ENCODE measurements around the gene GPR183.

GPR183 gene

GRCh38 chr13:99290894-99291293 lies 16.3 kb downstream of the GPR183 start:
- no peak for DNase-seq

- DNase-seq, result no peak
These were observed 17.4 kb downstream of the GPR183 start for GRCh38 chr13:99289674-99290337.

DNA sequence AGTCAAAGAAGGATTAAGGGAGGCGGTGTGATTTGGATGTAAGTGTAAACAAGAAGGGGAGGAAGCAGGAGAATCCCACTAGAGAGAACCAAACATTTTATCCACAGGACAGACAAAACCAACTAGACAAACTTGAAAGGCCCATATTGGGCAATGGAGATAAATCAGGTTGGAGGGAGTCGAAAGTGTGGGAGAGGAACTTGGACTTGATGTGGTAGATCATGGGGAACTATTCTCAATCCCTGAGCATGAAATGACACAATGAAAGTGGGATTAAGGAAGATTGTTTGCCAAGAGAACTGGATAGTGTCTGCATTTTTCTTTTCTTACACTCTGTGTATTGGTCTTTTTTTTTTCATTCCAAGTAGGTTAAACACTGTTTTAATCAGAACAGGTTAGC lies 17.9 kb downstream of the GPR183 start:
- DNase-seq, result no peak

DNA sequence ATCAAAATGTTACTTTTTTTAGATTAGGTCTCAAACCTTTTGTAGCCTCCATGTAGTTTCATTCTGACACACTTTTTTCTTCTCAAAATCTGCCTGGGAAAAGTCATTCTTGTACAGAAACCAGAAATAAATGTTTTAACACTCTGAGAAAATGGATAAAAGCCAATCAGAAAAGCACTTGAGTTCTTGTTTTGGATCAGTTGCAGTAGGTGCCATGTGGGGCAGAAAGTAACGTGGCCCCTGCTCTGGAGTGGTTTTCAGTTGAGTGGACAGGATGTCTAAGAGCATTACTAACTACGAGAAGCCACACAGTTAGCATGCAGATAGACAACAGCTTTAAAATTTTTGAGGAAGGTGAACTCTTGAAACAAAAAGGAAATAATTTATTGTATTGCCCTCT lies 19.1 kb downstream of the GPR183 start:
- no peak for DNase-seq

DNA sequence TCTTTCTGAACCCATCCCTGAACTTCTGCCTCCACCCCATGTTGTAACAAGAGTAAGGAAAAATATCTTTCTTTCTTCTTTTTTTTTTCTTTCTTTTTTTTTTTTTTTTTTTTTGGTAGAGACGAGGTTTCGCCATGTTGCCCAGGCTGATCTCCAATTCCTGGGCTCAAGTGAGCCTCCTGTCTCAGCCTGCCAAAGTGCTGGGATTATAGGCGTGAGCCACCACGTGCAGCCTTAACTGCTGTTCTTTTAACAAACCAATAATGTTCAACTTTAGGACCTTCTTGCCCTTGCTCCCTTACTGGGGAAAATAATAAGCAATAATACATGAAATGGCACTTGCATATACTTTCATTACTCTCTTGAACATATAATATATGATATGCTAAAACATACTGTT lies 19.6 kb downstream of the GPR183 start:
- no peak for DNase-seq

- DNase-seq, result no peak
These were observed 21.6 kb downstream of the GPR183 start for GRCh38 chr13:99285432-99286182.

- DNase-seq, result no peak
These were observed 24.7 kb downstream of the GPR183 start for GRCh38 chr13:99282264-99283231.

DNA sequence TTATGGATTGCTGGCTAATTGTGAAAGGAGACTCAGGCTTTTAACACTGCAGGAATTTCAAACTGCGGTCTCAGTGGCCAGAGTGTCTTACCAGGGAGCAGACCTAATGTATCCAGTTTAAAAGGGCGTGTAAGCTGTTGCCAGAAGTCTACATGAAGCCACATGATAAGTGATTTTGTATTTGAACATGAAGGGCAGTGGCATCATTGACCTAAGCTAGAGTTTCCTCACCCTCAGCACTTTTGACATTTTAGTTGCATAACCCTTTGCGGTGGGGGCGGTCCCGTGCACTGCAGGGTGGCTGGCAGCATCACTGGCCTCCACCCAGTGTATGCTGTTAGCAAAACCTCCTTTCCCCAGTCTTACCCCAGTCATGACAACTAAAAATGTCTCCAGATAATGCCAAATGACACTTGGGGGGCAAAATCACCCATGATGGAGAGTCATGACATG lies 25.4 kb downstream of the GPR183 start:
- DNase-seq, result peak; percentile 95

DNA sequence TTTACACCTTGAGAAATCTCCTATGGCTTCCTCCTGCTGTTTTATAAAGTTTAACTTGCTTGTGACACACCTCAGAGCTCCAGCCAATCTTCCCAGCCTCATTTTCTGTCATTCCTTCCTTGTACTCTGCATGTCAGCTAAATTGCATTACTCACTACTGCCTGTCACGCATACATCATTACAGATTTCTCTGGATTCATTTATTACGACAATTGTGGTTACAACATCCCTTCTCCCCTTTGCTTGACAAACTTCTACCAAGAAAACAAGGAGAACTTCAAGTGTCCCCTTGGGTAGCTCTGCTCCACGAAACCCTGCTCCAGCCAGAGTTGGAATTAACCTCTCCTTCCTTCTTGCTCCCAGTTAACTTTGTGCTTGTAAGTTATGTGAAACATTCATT lies 27.0 kb downstream of the GPR183 start:
- peak; percentile 49 for DNase-seq

GRCh38 chr13:99279637-99280036 lies 27.6 kb downstream of the GPR183 start:
- no peak for DNase-seq

DNA sequence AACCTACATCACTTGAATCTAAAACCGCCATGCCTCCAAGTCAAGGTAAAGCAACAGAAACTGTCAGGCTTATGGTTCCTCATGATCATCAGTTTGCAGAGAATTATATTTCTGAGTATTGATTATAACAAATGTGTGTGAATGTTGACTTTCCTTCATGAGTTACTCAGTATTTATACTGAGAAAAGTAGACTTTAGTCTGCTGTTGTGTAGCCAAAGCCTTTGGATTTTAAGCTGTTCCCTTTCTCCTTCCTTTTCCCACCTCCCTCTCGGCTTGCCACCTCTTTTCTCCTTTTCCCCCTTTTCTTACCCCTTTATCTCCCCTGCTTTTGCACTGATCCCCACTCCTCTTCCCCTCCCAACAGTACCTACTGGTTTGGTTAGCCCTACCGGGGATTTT lies 28.4 kb downstream of the GPR183 start:
- no peak for DNase-seq

GRCh38 chr13:99278200-99278599 lies 29.0 kb downstream of the GPR183 start:
- peak; percentile 76 for DNase-seq

DNA sequence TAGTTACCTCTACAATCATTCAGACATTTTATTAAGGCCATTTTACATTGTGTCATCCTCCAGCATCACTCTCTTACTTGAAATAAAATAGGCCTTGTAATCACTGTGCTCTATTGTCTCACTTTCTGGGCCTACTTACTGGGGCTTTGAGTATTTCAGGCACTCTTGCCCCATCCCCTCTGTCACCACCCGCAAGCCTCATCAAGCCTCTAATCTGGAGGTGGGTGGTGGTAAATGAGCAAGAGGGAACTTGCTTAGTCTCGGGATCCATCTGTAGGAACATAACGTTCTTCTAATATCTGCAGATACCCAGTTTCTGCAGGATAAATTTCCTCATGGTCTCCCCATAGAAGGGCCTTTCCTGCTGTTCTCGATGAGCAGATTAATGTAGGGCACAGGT lies 29.6 kb downstream of the GPR183 start:
- DNase-seq, result peak; percentile 90

GRCh38 chr13:99276706-99277105 lies 30.5 kb downstream of the GPR183 start:
- no peak for DNase-seq

- DNase-seq, result peak; percentile 33
These were observed 32.1 kb downstream of the GPR183 start for GRCh38 chr13:99275093-99275469.

GRCh38 chr13:99273128-99273527 lies 34.1 kb downstream of the GPR183 start:
- DNase-seq, result no peak

DNA sequence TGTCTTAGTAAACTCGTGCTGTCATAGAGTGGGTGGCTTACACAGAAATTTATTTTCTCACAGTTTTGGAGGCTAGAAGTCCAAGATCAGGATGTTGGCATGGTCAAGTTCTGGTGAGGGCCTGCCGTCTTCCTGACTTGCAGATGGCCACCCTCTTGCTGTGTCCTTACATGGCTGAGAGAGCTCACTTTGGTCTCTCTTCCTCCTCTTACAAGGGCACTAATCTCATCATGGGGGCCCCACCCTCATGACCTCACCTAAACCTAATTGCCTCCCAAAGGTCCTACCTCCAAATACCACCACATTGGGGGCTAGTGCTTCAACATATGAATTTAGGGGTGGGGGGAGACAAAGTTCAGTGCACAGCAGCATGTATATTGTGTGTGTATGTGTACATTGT lies 34.7 kb downstream of the GPR183 start:
- no peak for DNase-seq

DNA sequence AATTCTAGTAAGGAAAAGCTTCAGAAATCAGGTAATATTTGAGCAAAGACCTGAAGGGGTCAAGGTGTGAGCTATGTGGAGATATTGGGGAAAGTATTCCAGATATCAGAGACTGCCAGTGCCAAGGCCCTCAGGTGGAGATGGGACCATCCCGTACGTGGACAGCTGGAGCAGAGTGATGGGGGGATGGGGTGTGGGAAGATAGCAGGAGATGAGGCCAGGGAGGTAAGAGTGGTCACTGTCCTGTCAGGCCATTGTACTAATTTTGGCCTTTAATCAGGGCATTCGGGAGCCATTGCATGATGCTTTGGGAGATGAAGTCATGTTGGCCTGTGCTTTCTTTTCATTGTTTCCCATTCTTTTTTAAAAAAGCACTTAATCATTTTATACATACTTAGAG lies 36.0 kb downstream of the GPR183 start:
- no peak for DNase-seq

- DNase-seq, result no peak
These were observed 36.7 kb downstream of the GPR183 start for GRCh38 chr13:99270518-99270917.

- DNase-seq, result peak; percentile 51
These were observed 37.5 kb downstream of the GPR183 start for GRCh38 chr13:99269627-99270241.

DNA sequence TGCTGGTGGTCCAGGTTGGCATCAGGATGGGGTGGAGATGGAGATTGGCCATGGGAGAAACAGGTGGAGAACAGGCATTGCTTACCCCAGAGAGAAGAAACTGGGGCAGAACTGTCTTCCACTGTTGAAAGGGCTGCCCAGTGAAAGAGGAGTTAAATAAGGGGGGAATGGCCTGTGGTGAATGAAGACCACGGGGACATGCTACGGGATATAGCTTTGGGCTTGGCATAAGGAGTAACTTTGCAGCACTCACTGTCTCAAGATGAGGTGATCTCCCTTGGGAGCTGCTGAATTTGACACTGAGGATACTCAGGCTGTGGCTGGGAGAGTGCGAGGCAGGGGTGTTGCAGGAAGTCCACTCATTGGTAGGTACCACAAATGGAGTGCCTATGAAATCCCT lies 38.4 kb downstream of the GPR183 start:
- no peak for DNase-seq

DNA sequence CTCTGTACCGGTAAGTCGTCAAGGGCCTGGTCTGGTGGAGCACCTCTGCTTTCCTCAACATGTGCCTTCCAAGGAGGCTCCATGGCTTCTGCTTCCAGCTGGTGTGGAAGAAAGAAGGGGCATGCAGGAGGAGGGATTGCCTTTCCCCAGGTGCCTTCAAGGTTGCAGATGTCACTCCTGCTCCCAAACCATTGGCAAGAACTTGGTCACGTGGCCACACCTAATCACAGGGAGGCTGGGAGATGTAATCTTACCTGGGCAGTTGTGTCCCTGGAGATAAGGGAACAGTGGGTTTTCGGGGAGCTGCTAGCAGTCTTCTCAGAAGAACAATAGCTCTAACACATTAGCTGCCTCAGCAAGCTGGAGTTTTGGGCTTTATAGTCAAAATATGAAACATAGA lies 39.3 kb downstream of the GPR183 start:
- no peak for DNase-seq

DNA sequence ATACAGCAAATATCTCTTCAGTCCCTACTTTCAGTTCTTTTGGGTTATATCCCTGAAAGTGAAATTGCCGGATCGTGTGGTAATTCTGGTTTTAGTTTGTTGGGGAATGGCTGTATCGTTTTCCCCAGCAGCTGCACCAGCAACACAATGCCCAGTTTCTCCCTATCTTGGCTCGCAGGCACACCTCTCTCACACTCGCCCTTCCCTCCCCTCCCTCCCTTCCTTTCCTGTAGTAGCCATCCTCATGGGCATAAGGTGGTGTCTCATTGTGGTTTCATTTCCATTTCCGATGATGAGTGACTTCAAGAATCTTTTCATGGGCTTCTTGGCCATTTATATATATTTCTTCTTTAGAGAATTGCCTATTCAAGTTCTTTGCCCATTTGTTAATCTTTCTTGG lies 40.4 kb downstream of the GPR183 start:
- no peak for DNase-seq

Data from GF-D8 (cell line).